ENCODE results near the gene CLTCL1. TPM values are rescaled to one million over a fixed set of nuclear protein-coding genes. Genes with fewer than 3 reads are reported as not detected.

CLTCL1 gene
- total RNA-seq, 1 donor from 2014 or later: 0.73 TPM

DNA sequence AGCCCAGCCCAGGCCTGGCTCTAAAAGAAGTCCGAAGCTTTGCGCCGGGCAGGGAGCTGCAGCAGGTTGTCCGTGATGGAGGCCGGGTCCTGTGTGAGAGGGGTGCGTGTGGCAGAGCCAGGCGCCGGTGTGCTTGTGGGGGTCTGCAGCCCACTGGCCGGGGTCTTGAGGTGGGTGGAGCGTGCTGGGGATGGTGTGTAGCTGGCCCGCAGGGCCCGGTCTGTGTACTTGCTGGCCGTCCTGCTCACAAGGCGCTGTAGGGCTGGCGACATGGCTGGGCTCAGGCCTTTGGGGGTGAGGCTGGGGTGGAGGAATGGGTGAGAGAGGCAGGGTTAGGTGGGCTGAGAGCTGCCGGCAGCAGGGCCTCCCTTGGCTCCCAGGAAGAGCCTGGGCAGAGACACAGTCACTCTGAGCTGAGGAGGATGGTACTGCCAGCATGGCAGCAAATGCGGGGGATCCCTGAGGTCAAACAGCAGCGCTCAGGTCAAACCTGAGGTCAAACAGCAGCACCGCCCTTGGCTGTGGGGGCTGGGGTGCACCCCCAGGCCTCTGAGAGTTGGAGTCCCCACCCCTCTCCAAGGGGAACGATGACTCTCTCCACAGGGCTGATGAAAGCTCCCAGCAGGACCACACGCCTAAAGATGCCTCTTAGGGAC is 157.2 kb downstream of the CLTCL1 start:
- peaks cover 15% of the 10 kb centered on the region for H3K36me3 Mint-ChIP-seq (ENCODE audit: low read depth)
- intact Hi-C loops (cut with micrococcal nuclease): no loop called here

GRCh38 chr22:19133561-19133960 is 158.0 kb downstream of the CLTCL1 start:
- DNase-seq (ENCODE audit: low spot score): no peak
- peaks cover 15% of the 10 kb centered on the region for H3K36me3 Mint-ChIP-seq (ENCODE audit: low read depth)
- H3K27me3 Mint-ChIP-seq (ENCODE audit: insufficient read depth): no peaks in the 10 kb centered on the region
- no peak overlapping the region for H3K27ac Mint-ChIP-seq
- no peak overlapping the region for H3K4me3 Mint-ChIP-seq
- intact Hi-C loops (cut with micrococcal nuclease): no loop called here
- H3K9me3 Mint-ChIP-seq: no peaks in the 10 kb centered on the region
- H3K4me1 Mint-ChIP-seq (ENCODE audit: low read depth): no peaks in the 10 kb centered on the region

More for the DNA sequence above, 157.2 kb downstream of the CLTCL1 start:
- no peak overlapping the region for H3K4me3 Mint-ChIP-seq
- no peak overlapping the region for H3K27ac Mint-ChIP-seq
- no peaks in the 10 kb centered on the region for H3K27me3 Mint-ChIP-seq (ENCODE audit: insufficient read depth)
- no peak for DNase-seq (ENCODE audit: low spot score)
- H3K9me3 Mint-ChIP-seq: no peaks in the 10 kb centered on the region
- H3K4me1 Mint-ChIP-seq (ENCODE audit: low read depth): no peaks in the 10 kb centered on the region

- H3K4me1 Mint-ChIP-seq (ENCODE audit: low read depth): no peaks in the 10 kb centered on the region
- H3K27ac Mint-ChIP-seq: no peak overlapping the region
- H3K36me3 Mint-ChIP-seq (ENCODE audit: low read depth): peaks cover 15% of the 10 kb centered on the region
- no peaks in the 10 kb centered on the region for H3K27me3 Mint-ChIP-seq (ENCODE audit: insufficient read depth)
- H3K4me3 Mint-ChIP-seq: no peak overlapping the region
- no peaks in the 10 kb centered on the region for H3K9me3 Mint-ChIP-seq
- DNase-seq (ENCODE audit: low spot score): no peak
- intact Hi-C loops (cut with micrococcal nuclease): no loop called here
Observed at GRCh38 chr22:19132693-19133400, 158.7 kb downstream of the CLTCL1 start.

DNA sequence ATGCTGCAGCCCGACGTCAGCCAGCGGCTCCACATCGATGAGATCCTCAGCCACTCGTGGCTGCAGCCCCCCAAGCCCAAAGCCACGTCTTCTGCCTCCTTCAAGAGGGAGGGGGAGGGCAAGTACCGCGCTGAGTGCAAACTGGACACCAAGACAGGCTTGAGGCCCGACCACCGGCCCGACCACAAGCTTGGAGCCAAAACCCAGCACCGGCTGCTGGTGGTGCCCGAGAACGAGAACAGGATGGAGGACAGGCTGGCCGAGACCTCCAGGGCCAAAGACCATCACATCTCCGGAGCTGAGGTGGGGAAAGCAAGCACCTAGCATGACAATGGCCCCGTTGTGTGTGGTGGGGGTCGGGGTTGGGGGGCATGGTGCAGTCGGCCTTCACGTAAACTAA is 159.4 kb downstream of the CLTCL1 start:
- H3K4me3 Mint-ChIP-seq: no peak overlapping the region
- no peak overlapping the region for H3K27ac Mint-ChIP-seq
- no peaks in the 10 kb centered on the region for H3K9me3 Mint-ChIP-seq
- H3K36me3 Mint-ChIP-seq (ENCODE audit: low read depth): peaks cover 15% of the 10 kb centered on the region
- H3K4me1 Mint-ChIP-seq (ENCODE audit: low read depth): no peaks in the 10 kb centered on the region
- H3K27me3 Mint-ChIP-seq (ENCODE audit: insufficient read depth): no peaks in the 10 kb centered on the region
- intact Hi-C loops (cut with micrococcal nuclease): no loop called here
- no peak for DNase-seq (ENCODE audit: low spot score)

GRCh38 chr22:19131685-19132015 is 159.9 kb downstream of the CLTCL1 start:
- Mint-ChIP-seq H3K27me3 (ENCODE audit: insufficient read depth) (no peaks in the 10 kb centered on the region), H3K9me3 (no peaks in the 10 kb centered on the region), H3K4me3 (no peak overlapping the region), H3K4me1 (ENCODE audit: low read depth) (no peaks in the 10 kb centered on the region), H3K27ac (no peak overlapping the region), H3K36me3 (ENCODE audit: low read depth) (peaks cover 12% of the 10 kb centered on the region)
- intact Hi-C loops (cut with micrococcal nuclease): no loop called here
- no peak for DNase-seq (ENCODE audit: low spot score)

GRCh38 chr22:19130959-19131684 is 160.4 kb downstream of the CLTCL1 start, which contains the start of gene TSSK2:
TSSK2 (plus strand) TSS chr22:19131308; CDS start chr22:19131400, 92 bp downstream.
- Mint-ChIP-seq H3K4me1 (ENCODE audit: low read depth) (no peaks in the 10 kb centered on the region), H3K36me3 (ENCODE audit: low read depth) (peaks cover 8% of the 10 kb centered on the region), H3K27ac (no peak within 1 kb of the TSS), H3K4me3 (no peak within 1 kb of the TSS), H3K9me3 (no peaks in the 10 kb centered on the region), H3K27me3 (ENCODE audit: insufficient read depth) (no peaks in the 10 kb centered on the region)
- DNase-seq (ENCODE audit: low spot score): no peak
- intact Hi-C loops (cut with micrococcal nuclease): no loop called here

DNA sequence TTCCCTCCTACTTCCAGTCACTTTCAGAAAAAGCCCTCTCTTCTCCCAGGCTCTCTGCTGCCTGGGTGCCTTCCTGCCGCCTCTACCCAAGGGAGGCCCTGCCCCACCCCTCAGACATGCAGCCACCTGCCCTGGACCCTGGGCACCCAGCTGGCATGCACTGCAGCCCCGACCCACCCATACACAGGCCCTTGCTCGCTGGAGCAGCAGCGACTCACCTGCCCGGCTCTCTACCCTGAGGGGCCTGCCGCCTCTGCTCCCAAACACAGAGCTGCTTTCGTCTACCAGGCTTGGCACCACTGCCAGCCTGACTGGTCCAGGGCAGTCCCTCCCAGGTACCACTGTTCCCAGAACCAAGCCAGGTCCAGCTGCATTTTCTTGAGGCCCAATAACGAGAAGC is 161.6 kb downstream of the CLTCL1 start:
- no peak for DNase-seq (ENCODE audit: low spot score)
- intact Hi-C loops (cut with micrococcal nuclease): no loop called here
- H3K4me3 Mint-ChIP-seq: no peak overlapping the region
- H3K36me3 Mint-ChIP-seq (ENCODE audit: low read depth): peaks cover under 1% of the 10 kb centered on the region
- no peaks in the 10 kb centered on the region for H3K9me3 Mint-ChIP-seq
- H3K27me3 Mint-ChIP-seq (ENCODE audit: insufficient read depth): no peaks in the 10 kb centered on the region
- H3K27ac Mint-ChIP-seq: no peak overlapping the region
- H3K4me1 Mint-ChIP-seq (ENCODE audit: low read depth): no peaks in the 10 kb centered on the region

Other genes with a start within 250 kb of the CLTCL1 start
- 23.2 and 24.1 TPM in 2 replicates for gene DGCR2, start 169.3 kb downstream of the CLTCL1 start, total RNA-seq
- gene TSSK2, start 160.4 kb downstream of the CLTCL1 start, total RNA-seq: not detected in 2 replicates
- 20.8 and 22.8 TPM in 2 replicates for gene ESS2, start 147.1 kb downstream of the CLTCL1 start, total RNA-seq
- 0.26 TPM in 1 of 2 replicates, not detected in the other for gene GSC2, start 141.4 kb downstream of the CLTCL1 start, total RNA-seq
- gene SLC25A1, start 113.0 kb downstream of the CLTCL1 start, total RNA-seq: 31.7 and 34.0 TPM in 2 replicates
- 44.2 and 46.0 TPM in 2 replicates for gene HIRA, start 140.0 kb upstream of the CLTCL1 start, total RNA-seq
- gene MRPL40, start 140.8 kb upstream of the CLTCL1 start, total RNA-seq: 36.0 and 38.5 TPM in 2 replicates
- 22.8 and 26.8 TPM in 2 replicates for gene C22orf39, start 156.0 kb upstream of the CLTCL1 start, total RNA-seq
- 88.2 and 108 TPM in 2 replicates for gene UFD1, start 187.5 kb upstream of the CLTCL1 start, total RNA-seq
- 104 and 116 TPM in 2 replicates for gene CDC45, start 188.2 kb upstream of the CLTCL1 start, total RNA-seq
- gene CLDN5, start 232.7 kb upstream of the CLTCL1 start, total RNA-seq: 0.47 and 0.76 TPM in 2 replicates

All from activated T-helper 1 cell treated with anti-CD3 and anti-CD28 coated beads, Interleukin-12 subunit alpha, Interleukin-12 subunit beta, Interleukin-2, Interleukin-4 antibody, amounts not matched to agents 30 ng/mL and 10 ng/mL and 1 ng/mL, durations not matched to agents 14 hours and 24 hours and 36 hours (primary cell).